Esophagus (tissue), 2 donors: ENCODE data around the gene ZNF345. TPM values are rescaled to one million over a fixed set of nuclear protein-coding genes. Genes with fewer than 3 reads are reported as not detected.

Source experiments
- H3K27ac ChIP-seq, 2 donors: one replicate each; pipeline ENCODE4 v1.5.1; 2013; ENCODE audit warnings: low read depth in 2 of 2, mild to moderate bottlenecking in 2 of 2, inconsistent platforms in 1 of 2, low read length in 1 of 2, moderate library complexity in 1 of 2
- H3K27me3 ChIP-seq, 2 donors: one replicate each; pipeline ENCODE4 v1.6.1; 2013; ENCODE audit warnings: low read length in 2 of 2, control low read depth in 1 of 2, mild to moderate bottlenecking in 1 of 2; ENCODE audit not compliant: insufficient read depth in 2 of 2, control insufficient read depth in 1 of 2
- H3K36me3 ChIP-seq, 2 donors: one replicate each; pipeline ENCODE4 v1.6.1; 2013; ENCODE audit warnings: low read length in 1 of 2; ENCODE audit not compliant: control insufficient read depth in 2 of 2, insufficient read depth in 2 of 2
- H3K4me1 ChIP-seq, 2 donors: one replicate each; pipeline ENCODE4 v1.6.1; 2013; ENCODE audit warnings: low read length in 1 of 2; ENCODE audit not compliant: control insufficient read depth in 2 of 2, insufficient read depth in 2 of 2
- H3K4me3 ChIP-seq, 2 donors: one replicate each; pipeline ENCODE4 v1.5.1; 2013; ENCODE audit warnings: low read length in 2 of 2, mild to moderate bottlenecking in 2 of 2, low read depth in 1 of 2, moderate library complexity in 1 of 2
- H3K9me3 ChIP-seq, 2 donors: one replicate each; pipeline ENCODE4 v1.6.1; 2013; ENCODE audit warnings: mild to moderate bottlenecking in 2 of 2, low read depth in 1 of 2, low read length in 1 of 2, moderate library complexity in 1 of 2; ENCODE audit not compliant: control insufficient read depth in 2 of 2, insufficient read depth in 1 of 2
- whole genome bisulfite sequencing, 2 donors: extraction: QIAGEN DNeasy Blood & Tissue Kit; methylation state at CpG; one replicate each; pipeline ENCODE4 v1.1.7; 2013; 5-methylcytosine and 5-hydroxymethylcytosine counted together
- polyA plus RNA-seq, 2 donors: library from polyadenylated mRNA; stranded (reverse); fragments of 200-250 nt; gene quantifications; one replicate each; pipeline ENCODE4 v1.2.3, GENCODE V29; 2013
- donor health status: healthy with polysubstance abuse.
- donor health status: Bipolar disorder and iron deficiency.

ZNF345 gene
- polyA plus RNA-seq, 2 donors = 2.0 to 2.3 TPM

DNA sequence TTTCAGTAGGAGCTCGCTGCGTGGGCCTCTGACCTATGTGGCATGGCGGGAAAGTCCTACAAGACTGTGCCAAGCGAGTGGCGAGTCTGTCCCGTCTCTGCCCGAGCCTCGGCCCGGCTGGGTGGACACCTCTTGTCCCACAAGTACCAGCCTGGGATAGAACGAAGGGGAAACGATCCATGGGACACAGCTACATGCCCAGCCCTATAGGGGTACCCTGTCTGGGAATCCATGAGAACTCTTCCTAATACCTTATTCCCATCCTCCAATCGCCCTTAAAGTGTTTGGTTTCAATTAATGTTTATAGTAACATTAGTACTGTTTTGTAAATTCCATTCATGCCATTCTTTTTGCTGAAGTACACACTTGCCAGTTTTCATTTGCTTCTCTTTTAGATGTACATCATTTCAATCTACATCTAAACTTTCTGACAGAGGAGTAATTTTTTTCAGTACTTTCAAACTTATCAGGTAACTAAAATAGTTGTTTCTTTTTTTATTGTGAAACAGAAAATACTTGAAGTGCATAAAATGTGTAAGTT, 11.8 kb upstream of the ZNF345 start:
- H3K4me1 ChIP-seq = peaks cover 0 to 3% of the 10 kb centered on the region in 2 donors
- H3K9me3 ChIP-seq = no peaks in the 10 kb centered on the region
- peak overlapping the region; percentile 61 to 86 for H3K4me3 ChIP-seq
- H3K27me3 ChIP-seq = no peaks in the 10 kb centered on the region
- peak overlapping the region; percentile 97 for H3K27ac ChIP-seq
- no peaks in the 10 kb centered on the region for H3K36me3 ChIP-seq
- 9 to 16% methylated on average over 12 of the region's 12 CpGs for WGBS, 2 donors

DNA sequence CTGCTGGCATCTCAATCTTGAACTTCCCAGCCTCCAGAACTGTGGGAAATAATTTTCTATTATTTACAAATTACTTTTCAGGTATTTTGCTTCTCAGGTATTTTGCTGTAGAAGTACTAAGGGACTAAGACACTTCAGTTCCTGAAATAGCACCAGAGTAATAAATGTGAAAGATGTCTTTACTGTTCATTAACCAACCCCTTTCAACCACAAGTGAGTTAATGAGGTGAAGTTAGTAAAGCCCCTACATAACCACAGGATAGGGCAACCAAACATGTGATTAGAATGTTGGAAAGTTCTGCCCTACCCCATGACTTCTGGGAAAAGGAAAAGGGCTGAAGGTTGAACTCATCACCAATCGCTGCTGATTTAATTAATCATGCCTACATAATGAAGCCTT, 2.7 kb upstream of the ZNF345 start:
- WGBS, 2 donors = 60 to 77% methylated on average over 1 of the region's 1 CpG
- no peaks in the 10 kb centered on the region for H3K9me3 ChIP-seq

DNA sequence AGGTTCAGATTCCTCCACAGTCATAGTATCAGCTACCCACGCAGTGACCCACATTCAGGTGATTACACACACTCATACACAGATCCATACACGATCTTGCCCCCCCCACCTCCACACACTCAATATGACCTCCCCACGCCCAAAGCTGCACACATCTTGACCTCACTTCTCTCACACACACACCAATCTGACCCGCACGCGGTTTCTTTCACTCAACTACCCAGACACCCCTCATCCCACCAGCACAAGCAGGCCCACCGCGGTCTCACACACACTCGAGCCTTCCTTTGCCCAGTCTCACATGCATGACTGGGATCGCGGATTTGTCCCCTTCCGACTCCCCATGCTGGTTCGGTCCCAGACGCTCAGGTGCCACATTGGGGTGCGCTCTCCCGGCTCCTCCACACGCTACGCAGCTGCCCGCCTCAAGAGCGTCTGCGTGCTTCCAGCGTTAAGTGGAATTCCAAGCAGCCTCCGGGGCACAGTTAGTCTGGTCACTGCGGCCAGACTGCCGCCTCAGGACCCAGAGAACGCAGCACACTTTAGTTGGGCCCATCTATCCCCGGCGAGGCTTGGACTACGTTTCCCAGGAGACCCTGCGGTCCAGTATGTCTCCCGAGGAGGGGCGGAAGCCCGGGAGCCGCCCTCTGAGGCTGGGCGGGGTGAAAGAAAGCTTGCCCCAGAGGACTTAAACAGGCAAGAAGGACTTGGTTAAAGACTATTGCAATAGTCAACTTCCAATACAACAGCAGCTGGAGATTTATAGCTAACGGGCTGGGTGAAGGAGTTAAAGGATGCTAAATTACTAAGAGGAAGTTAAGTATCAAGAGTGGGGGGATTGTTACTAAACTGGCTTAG, 746 bp upstream of the ZNF345 start:
- Histone ChIP-seq H3K4me1 (peaks cover 3 to 8% of the 10 kb centered on the region in 2 donors), H3K9me3 (no peaks in the 10 kb centered on the region), H3K27me3 (no peaks in the 10 kb centered on the region), H3K36me3 (no peaks in the 10 kb centered on the region), H3K27ac (peak overlapping the region; percentile 92 to 97), H3K4me3 (peak overlapping the region; percentile 91 to 92)
- 1% methylated on average over 36 of the region's 36 CpGs for WGBS, 2 donors

More for the DNA sequence above, 2.7 kb upstream of the ZNF345 start:
- Histone ChIP-seq H3K4me1 (peaks cover 3 to 8% of the 10 kb centered on the region in 2 donors), H3K4me3 (no peak overlapping the region), H3K36me3 (no peaks in the 10 kb centered on the region), H3K27ac (no peak overlapping the region), H3K27me3 (no peaks in the 10 kb centered on the region)

GRCh38 chr19:36851898-36852297, 1.2 kb downstream of the ZNF345 start:
- WGBS, 2 donors = 95 to 99% methylated on average over 3 of the region's 3 CpGs
- Histone ChIP-seq H3K27ac (no peak overlapping the region), H3K9me3 (peaks cover 0 to 2% of the 10 kb centered on the region in 2 donors), H3K4me3 (peak overlapping the region in 1 of 2 donors; percentile 91), H3K36me3 (peaks cover 0 to 2% of the 10 kb centered on the region in 2 donors), H3K27me3 (no peaks in the 10 kb centered on the region), H3K4me1 (peaks cover 3 to 8% of the 10 kb centered on the region in 2 donors)

DNA sequence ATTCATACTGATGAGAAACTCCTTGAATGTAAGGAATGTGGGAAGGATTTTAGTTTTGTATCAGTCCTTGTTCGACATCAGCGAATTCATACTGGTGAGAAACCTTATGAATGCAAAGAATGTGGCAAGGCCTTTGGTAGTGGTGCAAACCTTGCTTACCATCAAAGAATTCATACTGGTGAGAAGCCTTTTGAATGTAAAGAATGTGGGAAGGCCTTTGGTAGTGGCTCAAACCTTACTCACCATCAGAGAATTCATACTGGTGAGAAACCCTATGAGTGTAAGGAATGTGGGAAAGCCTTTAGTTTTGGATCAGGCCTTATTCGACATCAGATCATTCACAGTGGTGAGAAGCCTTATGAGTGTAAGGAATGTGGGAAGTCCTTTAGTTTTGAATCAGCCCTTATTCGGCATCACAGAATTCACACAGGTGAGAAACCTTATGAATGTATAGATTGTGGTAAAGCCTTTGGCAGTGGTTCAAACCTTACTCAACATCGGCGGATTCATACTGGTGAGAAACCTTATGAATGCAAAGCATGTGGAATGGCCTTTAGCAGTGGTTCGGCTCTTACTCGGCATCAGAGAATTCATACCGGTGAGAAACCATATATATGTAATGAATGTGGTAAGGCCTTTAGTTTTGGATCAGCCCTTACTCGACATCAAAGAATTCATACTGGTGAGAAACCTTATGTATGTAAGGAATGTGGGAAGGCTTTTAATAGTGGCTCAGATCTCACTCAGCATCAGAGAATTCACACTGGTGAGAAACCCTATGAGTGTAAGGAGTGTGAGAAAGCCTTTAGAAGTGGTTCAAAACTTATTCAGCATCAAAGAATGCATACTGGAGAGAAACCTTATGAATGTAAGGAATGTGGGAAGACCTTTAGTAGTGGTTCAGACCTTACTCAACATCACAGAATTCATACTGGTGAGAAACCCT, 26.6 kb downstream of the ZNF345 start:
- 98 to 99% methylated on average over 10 of the region's 10 CpGs for WGBS, 2 donors
- H3K9me3 ChIP-seq = peaks cover 17 to 19% of the 10 kb centered on the region in 2 donors
- no peaks in the 10 kb centered on the region for H3K4me1 ChIP-seq
- no peak overlapping the region for H3K4me3 ChIP-seq
- no peak overlapping the region for H3K27ac ChIP-seq
- H3K27me3 ChIP-seq = no peaks in the 10 kb centered on the region
- H3K36me3 ChIP-seq = peaks cover 3 to 13% of the 10 kb centered on the region in 2 donors

GRCh38 chr19:36891768-36892357, 41.2 kb downstream of the ZNF345 start:
- 96 to 98% methylated on average over 3 of the region's 3 CpGs for WGBS, 2 donors
- no peak overlapping the region for H3K4me3 ChIP-seq
- peaks cover 11 to 19% of the 10 kb centered on the region in 2 donors for H3K9me3 ChIP-seq
- no peak overlapping the region for H3K27ac ChIP-seq
- H3K4me1 ChIP-seq = no peaks in the 10 kb centered on the region
- peaks cover 7 to 24% of the 10 kb centered on the region in 2 donors for H3K36me3 ChIP-seq
- no peaks in the 10 kb centered on the region for H3K27me3 ChIP-seq

DNA sequence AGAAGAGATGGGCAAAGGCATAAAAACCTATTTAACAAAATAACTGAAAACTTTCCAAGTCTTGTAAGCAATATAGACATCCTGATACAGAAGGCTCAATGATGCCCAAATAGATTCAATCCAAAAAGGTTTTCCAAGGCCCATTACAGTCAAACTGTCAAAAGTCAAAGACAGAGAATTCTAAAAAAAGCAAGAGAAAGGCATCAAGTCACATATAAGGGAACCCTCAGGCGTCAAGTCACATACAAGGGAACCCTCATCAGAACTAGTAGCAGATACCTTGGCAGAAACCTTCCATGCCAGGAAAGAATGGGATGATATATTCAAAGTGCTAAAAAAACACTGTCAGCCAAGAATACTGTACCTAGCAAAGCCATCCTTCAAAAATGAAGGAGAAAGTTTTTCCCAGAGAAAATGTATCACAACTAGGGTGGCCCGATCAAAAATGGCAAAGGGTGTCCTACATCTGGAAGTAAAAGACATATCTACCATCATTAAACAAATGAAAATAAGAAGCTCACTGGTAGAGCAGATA, 44.2 kb downstream of the ZNF345 start:
- H3K4me1 ChIP-seq = no peaks in the 10 kb centered on the region
- H3K27me3 ChIP-seq = no peaks in the 10 kb centered on the region
- H3K36me3 ChIP-seq = peaks cover 10 to 29% of the 10 kb centered on the region in 2 donors
- H3K4me3 ChIP-seq = no peak overlapping the region
- WGBS, 2 donors = 95 to 97% methylated on average over 2 of the region's 2 CpGs
- no peak overlapping the region for H3K27ac ChIP-seq
- H3K9me3 ChIP-seq = peaks cover 8 to 21% of the 10 kb centered on the region in 2 donors

GRCh38 chr19:36898422-36898821, 47.7 kb downstream of the ZNF345 start:
- 95 to 98% methylated on average over 4 of the region's 4 CpGs for WGBS, 2 donors
- peaks cover 6 to 11% of the 10 kb centered on the region in 2 donors for H3K36me3 ChIP-seq

More at GRCh38 chr19:36898422-36898821, 47.7 kb downstream of the ZNF345 start:
- H3K27ac ChIP-seq = no peak overlapping the region
- no peak overlapping the region for H3K4me3 ChIP-seq
- no peaks in the 10 kb centered on the region for H3K4me1 ChIP-seq
- peaks cover 5 to 17% of the 10 kb centered on the region in 2 donors for H3K9me3 ChIP-seq
- no peaks in the 10 kb centered on the region for H3K27me3 ChIP-seq
